Muscle layer of duodenum (tissue), 2 donors: Measurements from ENCODE around the gene SLCO4A1.

Source experiments
- H3K27ac ChIP-seq: one replicate; pipeline ENCODE4 v1.7.0; 2013; ENCODE audit warnings: mild to moderate bottlenecking, low read length
- H3K27me3 ChIP-seq: one replicate; pipeline ENCODE4 v1.7.0; 2013; ENCODE audit warnings: low read depth, mild to moderate bottlenecking, control low read depth, low read length
- H3K36me3 ChIP-seq, 2 donors: one replicate each; pipeline ENCODE4 v1.7.0; 2013; ENCODE audit warnings: low read length in 2 of 2, control low read depth in 1 of 2, mild to moderate bottlenecking in 1 of 2; ENCODE audit not compliant: insufficient read depth in 2 of 2, control insufficient read depth in 1 of 2
- H3K4me1 ChIP-seq, 2 donors: one replicate each; pipeline ENCODE4 v1.7.0; 2013; ENCODE audit warnings: low read length in 2 of 2, mild to moderate bottlenecking in 2 of 2, control low read depth in 1 of 2, moderate library complexity in 1 of 2; ENCODE audit not compliant: insufficient read depth in 2 of 2, control insufficient read depth in 1 of 2
- H3K4me3 ChIP-seq, 2 donors: one replicate each; pipeline ENCODE4 v1.7.0; 2013; ENCODE audit warnings: low read length in 2 of 2, low read depth in 1 of 2, mild to moderate bottlenecking in 1 of 2
- H3K9me3 ChIP-seq, 2 donors: one replicate each; pipeline ENCODE4 v1.7.0; 2013; ENCODE audit warnings: low read length in 2 of 2, control low read depth in 1 of 2, mild to moderate bottlenecking in 1 of 2; ENCODE audit not compliant: control insufficient read depth in 1 of 2
- donor health status: healthy.

The SLCO4A1 gene

GRCh38 chr20:62705627-62706026, 63.3 kb downstream of the SLCO4A1 start:
- H3K4me1 ChIP-seq: peaks cover 0 to 18% of the 10 kb centered on the region in 2 donors
- no peak overlapping the region for H3K4me3 ChIP-seq
- H3K9me3 ChIP-seq: no peaks in the 10 kb centered on the region
- H3K27ac ChIP-seq: no peak overlapping the region
- H3K36me3 ChIP-seq: no peaks in the 10 kb centered on the region
- H3K27me3 ChIP-seq: peaks cover 21% of the 10 kb centered on the region

GRCh38 chr20:62706344-62706743, 64.0 kb downstream of the SLCO4A1 start:
- Histone ChIP-seq H3K36me3 (no peaks in the 10 kb centered on the region), H3K9me3 (no peaks in the 10 kb centered on the region), H3K4me1 (peaks cover 0 to 18% of the 10 kb centered on the region in 2 donors), H3K27me3 (peaks cover 27% of the 10 kb centered on the region), H3K27ac (no peak overlapping the region), H3K4me3 (no peak overlapping the region)

- Histone ChIP-seq H3K27ac (no peak overlapping the region), H3K4me3 (no peak overlapping the region), H3K4me1 (peaks cover 0 to 22% of the 10 kb centered on the region in 2 donors), H3K36me3 (no peaks in the 10 kb centered on the region), H3K9me3 (no peaks in the 10 kb centered on the region), H3K27me3 (peaks cover 27% of the 10 kb centered on the region)
Observed at GRCh38 chr20:62706857-62707256, 64.6 kb downstream of the SLCO4A1 start.

- Histone ChIP-seq H3K27ac (no peak overlapping the region), H3K4me3 (no peak overlapping the region), H3K4me1 (peaks cover 0 to 28% of the 10 kb centered on the region in 2 donors), H3K27me3 (peaks cover 27% of the 10 kb centered on the region), H3K36me3 (no peaks in the 10 kb centered on the region), H3K9me3 (no peaks in the 10 kb centered on the region)
Observed at GRCh38 chr20:62707276-62707920, 65.1 kb downstream of the SLCO4A1 start.

- peaks cover 0 to 34% of the 10 kb centered on the region in 2 donors for H3K4me1 ChIP-seq
- no peaks in the 10 kb centered on the region for H3K9me3 ChIP-seq
- no peaks in the 10 kb centered on the region for H3K36me3 ChIP-seq
- H3K27ac ChIP-seq: no peak overlapping the region
- H3K27me3 ChIP-seq: peaks cover 27% of the 10 kb centered on the region
- H3K4me3 ChIP-seq: no peak overlapping the region
Observed at GRCh38 chr20:62707921-62708521, 65.7 kb downstream of the SLCO4A1 start.

- Histone ChIP-seq H3K4me1 (peaks cover 0 to 39% of the 10 kb centered on the region in 2 donors), H3K4me3 (peak within 1 kb of the TSS in 1 of 2 donors; percentile 47), H3K36me3 (no peaks in the 10 kb centered on the region), H3K27me3 (peaks cover 27% of the 10 kb centered on the region), H3K27ac (no peak within 1 kb of the TSS), H3K9me3 (no peaks in the 10 kb centered on the region)
Observed at GRCh38 chr20:62708591-62709536, 66.6 kb downstream of the SLCO4A1 start, which contains the start of gene NTSR1. TSS of gene NTSR1 (plus strand) at chr20:62708836. CDS start at chr20:62709208, 372 bp downstream.

- Histone ChIP-seq H3K27ac (no peak overlapping the region), H3K27me3 (peaks cover 27% of the 10 kb centered on the region), H3K4me1 (peaks cover 0 to 37% of the 10 kb centered on the region in 2 donors), H3K36me3 (no peaks in the 10 kb centered on the region), H3K9me3 (no peaks in the 10 kb centered on the region), H3K4me3 (peak overlapping the region in 1 of 2 donors; percentile 47)
Observed at GRCh38 chr20:62709537-62709905, 67.2 kb downstream of the SLCO4A1 start.

GRCh38 chr20:62710221-62710885, 68.0 kb downstream of the SLCO4A1 start:
- Histone ChIP-seq H3K4me3 (no peak overlapping the region), H3K27me3 (peaks cover 27% of the 10 kb centered on the region), H3K27ac (no peak overlapping the region)

GRCh38 chr20:62710886-62711702, 68.8 kb downstream of the SLCO4A1 start:
- peaks cover 0 to 35% of the 10 kb centered on the region in 2 donors for H3K4me1 ChIP-seq
- peak overlapping the region in 1 of 2 donors; percentile 32 for H3K4me3 ChIP-seq
- H3K36me3 ChIP-seq: no peaks in the 10 kb centered on the region
- peaks cover 27% of the 10 kb centered on the region for H3K27me3 ChIP-seq
- no peaks in the 10 kb centered on the region for H3K9me3 ChIP-seq
- H3K27ac ChIP-seq: no peak overlapping the region

More at GRCh38 chr20:62710221-62710885, 68.0 kb downstream of the SLCO4A1 start:
- Histone ChIP-seq H3K9me3 (no peaks in the 10 kb centered on the region), H3K4me1 (peaks cover 0 to 32% of the 10 kb centered on the region in 2 donors), H3K36me3 (no peaks in the 10 kb centered on the region)

- Histone ChIP-seq H3K27ac (no peak overlapping the region), H3K27me3 (peaks cover 27% of the 10 kb centered on the region), H3K9me3 (no peaks in the 10 kb centered on the region), H3K4me1 (peaks cover 0 to 38% of the 10 kb centered on the region in 2 donors), H3K36me3 (no peaks in the 10 kb centered on the region), H3K4me3 (peak overlapping the region in 1 of 2 donors; percentile 32)
Observed at GRCh38 chr20:62711703-62712101, 69.4 kb downstream of the SLCO4A1 start.
